NCI-H1105 (cell line): ENCODE data around the gene CAV1.

Experiments
- DNase-seq: peaks from one replicate; lab custom pipeline; 2025; lab: John Stamatoyannopoulos, UW

CAV1 gene

DNA sequence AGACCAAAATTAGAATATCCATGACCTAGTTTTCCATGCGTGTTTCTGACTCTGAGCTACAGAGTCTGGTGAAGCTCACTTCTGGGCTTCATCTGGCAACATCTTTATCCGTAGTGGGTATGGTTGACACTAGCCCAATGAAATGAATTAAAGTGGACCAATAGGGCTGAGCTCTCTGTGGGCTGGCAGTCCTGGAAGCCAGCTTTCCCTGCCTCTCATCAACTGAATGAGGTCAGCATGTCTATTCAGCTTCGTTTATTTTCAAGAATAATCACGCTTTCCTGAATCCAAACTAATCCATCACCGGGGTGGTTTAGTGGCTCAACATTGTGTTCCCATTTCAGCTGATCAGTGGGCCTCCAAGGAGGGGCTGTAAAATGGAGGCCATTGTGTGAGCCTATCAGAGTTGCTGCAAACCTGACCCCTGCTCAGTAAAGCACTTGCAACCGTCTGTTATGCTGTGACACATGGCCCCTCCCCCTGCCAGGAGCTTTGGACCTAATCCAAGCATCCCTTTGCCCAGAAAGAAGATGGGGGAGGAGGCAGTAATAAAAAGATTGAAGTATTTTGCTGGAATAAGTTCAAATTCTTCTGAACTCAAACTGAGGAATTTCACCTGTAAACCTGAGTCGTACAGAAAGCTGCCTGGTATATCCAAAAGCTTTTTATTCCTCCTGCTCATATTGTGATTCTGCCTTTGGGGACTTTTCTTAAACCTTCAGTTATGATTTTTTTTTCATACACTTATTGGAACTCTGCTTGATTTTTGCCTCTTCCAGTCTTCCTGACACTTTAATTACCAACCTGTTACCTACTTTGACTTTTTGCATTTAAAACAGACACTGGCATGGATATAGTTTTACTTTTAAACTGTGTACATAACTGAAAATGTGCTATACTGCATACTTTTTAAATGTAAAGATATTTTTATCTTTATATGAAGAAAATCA lies 35.5 kb downstream of the CAV1 start:
- peak; percentile 53 for DNase-seq

DNA sequence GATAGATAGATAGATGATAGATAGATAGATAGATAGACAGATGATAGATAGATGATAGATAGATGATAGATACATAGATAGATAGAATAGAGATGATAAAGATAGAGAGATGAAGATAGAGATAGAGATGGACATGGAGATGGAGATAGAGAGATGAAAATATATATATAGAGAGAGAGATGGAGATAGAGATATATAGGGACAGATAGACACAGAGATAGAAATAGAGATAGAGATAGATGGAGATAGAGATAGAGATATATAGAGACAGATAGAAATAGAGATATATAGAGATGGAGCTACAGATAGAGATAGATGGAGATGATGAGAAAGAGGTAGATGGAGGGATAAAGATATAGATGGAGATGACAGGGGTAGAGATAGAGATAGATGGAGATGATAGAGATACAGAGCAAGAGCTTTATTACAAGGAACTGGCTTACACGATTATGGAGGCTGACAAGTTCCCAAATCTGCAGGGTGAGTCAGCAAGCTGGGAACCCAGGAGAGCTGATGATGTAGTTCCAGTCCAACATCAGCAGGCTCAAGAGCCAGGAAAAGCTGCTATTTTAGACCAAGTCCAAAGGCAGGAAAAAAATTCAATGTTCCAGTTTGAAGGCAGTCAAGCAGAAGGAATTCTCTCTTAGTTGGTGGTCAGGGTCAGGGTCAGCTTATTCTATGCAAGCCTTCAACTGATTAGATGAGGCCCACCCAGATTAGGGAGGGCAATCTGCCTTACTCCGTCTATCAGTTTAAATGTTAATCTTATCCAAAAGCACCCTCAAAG lies 37.1 kb downstream of the CAV1 start:
- DNase-seq = no peak

DNA sequence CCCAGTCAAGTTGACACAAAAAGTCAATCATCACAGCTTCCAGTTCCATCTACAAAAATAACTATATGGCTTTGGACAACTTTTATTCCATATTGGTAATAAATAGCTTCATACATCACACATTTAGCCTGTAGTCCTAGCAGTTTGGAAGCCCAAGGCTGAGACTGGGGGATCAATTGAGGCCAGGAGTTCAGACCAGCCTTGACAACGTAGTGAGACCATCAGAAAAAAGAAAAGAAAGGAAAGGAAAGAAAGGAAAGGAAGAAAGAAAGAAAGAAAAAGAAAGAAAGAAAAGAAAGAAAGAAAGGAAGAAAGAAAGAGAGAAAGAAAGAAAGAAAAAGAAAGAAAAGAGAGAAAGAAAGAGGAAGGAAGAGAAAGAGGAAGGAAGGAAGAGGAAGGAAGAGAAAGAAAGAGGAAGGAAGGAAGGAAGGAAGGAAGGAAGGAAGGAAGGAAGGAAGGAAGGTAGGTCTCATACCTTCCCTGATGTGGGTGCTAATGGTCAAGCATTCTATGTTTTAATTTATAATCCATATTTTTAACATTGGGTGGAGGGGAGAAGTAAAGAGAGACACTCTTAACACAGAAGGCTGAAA lies 37.8 kb downstream of the CAV1 start:
- no peak for DNase-seq

DNA sequence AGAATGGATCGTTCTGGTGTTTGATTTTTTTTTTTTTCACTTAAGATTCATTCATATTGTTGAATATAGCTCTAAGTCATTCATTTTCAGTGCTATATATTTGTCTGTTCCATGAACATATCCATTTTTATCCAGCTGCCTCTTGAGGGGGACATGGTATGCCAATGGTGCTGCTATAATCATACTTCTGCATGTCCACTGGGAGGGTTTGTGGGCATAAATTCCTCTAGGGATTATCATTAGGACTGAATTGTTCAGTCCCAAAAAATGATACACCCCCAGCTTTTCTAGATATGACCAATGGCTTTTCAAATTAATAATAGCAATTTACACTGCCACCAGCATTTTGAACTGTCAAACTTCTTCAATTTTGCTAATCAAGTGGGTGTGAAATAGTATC lies 41.1 kb downstream of the CAV1 start:
- no peak for DNase-seq

DNA sequence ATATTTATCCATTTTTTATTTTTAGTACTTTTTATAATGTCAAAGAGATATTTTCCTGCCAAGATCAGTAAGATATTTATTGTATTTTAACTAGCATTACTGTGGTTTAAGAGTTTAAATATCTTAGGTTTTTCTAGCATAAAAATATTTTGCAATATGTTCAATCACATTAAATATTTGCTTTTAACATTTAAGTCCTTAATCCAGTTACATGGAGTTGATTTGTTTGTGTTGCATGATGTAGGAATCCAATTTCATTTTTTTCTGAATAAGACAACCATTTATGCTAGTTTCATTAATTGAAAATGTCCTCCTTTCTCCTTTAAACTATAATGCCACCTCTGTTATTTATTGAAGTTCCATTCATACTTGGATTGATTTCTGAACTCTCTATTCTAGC lies 41.8 kb downstream of the CAV1 start:
- DNase-seq = no peak

DNA sequence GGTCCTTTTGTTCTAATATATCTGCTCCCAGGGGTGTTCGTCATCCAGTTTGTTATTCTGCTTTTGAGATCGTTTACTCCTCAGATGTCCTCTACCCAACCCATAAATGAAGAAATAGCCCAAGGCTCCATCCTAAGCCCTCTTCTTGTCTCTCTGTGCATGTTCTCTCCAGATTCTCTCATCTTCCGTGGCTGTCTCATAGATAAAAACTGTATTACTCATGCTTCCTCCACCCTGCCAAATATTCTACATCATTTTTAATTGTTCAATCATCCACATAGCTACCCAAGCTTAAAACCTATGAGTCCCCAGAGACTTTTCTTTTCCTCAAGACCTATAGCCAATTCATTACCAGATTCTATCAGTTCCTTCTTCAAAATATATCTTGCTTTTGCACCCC lies 44.9 kb downstream of the CAV1 start:
- no peak for DNase-seq

DNA sequence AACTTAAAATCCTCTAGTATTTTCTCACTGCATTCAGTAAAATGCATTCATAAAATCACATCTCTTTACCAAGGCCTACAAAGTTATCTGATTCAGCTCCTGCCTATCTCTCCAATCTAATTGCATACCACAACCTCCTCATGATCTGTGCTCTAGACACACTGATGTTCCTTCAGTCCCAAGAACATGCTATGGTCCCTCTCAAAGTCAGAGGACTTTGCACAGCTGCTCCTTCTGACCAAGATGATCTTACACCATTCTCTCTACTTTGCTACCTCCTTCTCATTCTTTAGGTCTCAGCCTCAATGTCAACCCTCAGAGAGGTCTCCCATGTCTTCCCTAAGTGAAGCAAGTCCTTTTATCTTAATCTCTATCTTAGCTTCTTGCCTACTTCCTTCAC lies 45.5 kb downstream of the CAV1 start:
- no peak for DNase-seq

DNA sequence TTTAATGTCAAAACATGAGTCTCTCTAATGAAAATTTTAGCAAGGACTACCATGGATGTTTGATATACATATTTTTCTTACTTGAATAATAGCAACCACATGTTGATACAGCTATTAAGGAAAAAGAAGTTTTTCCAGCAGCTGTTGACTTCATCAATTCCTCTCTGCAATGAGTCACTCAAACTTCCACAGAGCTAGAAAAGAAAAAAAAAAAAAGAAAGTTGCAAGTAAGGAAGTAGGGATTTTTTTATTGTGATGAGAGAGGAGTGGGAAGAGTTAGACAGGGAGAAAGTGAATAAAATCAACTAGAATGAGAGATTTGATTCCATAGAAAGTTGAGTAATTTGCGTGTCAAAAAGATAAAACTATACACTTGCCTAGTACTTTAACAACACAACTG lies 46.2 kb downstream of the CAV1 start:
- DNase-seq = no peak

DNA sequence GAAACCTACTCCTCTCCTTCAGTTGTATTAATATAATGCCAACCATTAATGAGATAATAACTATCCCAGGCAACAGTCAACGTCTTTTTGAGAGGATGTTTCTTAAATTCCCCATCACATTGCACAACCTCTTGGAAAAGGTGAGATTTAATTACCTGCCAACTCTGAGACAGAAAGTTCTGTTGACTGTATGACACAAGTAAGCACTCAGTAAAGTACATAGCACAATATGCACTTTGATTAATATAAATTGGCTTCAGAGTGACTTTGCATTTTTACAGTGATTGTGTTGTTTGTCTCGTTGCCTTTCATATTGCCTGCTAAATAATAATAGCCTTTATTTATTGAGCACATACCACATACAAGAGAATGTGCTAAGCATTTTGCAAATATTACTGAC lies 46.7 kb downstream of the CAV1 start:
- no peak for DNase-seq

DNA sequence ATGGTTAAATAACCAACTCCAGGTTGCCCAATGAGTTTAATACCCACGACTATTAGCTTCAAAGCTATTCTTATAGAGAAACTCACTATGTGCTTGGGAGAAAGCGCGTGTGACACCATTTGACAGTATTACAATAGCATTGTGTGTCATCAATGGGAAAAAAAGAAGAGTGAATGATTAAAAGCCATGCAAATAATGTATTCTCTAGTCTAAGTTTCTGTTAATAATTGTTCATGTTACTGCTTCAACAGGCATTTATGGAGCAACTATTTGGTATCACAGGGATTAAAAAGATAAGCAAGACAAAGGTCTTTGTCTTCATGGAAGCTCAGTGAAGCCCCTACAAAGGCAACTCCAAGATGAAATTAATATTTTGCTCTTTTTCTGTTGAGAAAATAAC lies 47.2 kb downstream of the CAV1 start:
- DNase-seq = no peak

DNA sequence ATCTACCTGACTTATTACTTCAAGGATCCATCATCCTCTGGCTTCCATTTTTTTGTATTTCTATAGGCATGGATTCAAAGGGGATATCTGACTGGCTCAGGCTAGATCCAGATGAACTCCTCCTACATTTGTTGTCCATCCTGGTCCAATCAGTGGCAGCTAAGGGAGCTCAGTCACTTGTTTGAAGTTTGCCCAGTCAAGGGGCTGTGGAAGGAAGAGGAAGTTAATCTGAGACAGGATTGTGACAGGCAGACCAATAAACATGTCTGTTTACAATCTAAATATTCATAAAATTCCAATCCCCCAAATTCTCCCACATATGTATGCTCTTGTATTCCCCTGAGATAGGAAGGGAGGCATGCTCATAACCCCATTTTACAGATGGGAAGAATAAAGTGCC lies 48.7 kb downstream of the CAV1 start:
- DNase-seq = no peak

DNA sequence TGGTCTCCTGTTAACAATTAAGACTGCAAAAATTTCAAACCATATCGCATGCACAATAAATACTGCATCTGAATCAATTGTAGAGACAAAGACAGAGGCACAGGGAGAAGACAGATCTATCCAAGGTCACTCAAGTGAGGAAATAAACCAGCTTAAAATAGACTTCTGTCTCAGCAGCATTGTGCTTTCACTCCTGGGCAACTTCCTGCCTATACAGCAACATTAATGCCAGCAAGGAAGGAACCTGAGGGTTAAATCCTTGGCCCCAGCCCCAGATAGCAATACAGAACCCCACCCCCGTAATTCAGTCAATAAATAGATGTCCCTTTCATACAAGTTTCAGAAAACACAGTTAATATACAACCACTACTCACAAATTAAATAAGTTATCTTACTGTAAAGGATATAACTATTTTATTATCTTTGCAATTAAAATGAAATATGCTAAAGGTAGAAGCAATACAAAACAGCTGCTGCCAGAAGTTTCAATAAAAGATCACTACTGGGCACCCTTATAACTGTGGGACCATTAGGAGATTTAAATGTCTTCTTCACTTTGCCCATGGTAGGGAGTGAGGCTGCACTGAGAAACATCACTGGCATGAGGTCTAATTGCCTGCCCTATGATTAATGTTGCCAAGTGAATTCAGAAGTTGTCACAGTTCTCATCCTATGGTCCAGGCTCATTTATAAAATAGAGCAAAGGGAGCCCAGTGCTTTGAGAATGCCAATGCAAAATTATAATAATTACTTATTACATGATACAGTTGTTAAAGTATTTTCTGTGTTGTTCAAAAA lies 49.4 kb downstream of the CAV1 start:
- DNase-seq = no peak

DNA sequence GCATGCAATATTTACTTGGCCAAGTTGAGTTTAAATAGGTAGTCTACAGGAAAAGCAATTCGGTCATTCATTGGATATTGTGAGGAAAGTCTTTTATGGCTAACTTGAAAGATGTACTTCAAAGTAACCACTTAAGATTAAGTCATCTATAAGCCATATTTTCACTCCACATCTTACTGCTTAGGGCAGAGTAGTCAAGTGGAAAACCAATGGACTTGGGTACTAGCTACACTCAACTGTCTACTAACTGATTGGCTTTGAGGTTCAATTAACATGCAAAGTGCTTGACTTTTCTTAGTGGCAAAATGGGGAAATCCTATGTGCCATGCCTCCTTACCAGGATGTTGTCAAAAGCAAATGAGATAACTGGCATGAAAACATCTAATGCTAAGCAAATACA lies 51.0 kb downstream of the CAV1 start:
- DNase-seq = no peak

DNA sequence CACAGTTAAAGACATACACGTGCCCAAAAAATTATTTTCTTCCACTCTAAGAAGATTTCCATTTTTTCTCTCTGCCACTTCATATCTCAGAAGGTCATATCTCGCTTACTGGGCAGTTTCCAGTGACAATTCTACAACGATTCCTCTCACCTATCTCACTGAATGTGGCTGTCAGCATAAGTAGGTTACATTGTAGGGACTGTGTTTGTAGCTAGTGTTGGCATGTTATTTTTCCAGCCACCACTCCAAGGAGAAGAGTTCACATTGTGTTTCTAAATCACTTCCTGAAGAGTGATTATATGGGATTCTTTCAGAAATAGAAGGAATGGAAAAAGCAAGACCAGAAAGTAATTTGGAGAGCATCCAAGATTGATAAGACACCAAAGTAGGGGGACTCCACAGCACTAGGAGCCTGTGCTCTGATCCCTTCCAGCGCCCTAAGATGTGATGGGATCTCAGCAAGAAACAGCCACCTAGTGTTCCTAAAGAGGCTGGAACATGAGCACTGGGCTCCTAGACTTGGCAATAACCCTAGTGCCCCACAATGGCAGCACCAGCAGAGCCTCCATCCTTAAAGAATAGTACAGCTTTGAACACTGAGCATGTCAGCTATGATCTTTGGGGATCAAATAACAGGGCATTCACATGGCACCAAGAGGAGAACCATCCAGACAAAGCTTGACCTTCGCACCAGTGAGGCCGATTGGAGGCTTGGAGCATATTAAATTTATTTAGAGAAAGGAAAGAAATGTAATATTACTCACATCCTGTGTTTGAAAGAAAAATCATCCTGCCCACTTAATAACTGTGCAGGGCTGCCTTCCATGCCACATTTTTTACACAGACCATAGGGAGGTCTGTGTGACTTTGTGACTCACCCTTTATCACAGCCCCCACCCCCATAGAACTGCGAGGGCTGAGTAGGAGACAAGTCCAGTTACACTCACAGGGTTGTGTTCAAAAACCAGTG lies 51.8 kb downstream of the CAV1 start:
- DNase-seq = no peak

DNA sequence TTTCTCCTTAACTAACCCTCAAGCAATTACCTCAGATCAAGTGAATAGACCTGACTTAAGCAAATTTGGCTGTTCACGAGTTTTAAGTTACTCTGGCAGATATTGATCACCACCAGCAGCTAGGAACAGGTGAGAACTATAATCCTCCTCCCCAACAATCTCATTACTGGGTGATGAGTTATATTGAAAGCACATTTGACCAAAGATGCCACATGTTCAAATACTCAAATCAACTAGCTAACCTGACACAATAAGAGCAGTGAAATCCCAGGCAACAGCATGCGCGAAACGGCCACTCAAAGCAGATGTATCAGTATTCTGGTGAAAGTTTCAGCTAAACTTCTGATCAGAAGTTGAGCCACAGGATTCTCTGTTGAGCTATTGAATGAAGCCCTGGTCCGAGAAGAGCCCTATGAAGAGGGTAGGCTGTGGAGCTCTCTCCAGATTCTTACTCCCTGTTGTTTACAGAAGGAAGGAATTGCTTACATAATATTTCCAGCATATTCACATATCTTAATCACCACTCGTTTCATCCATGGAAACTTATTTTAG lies 52.6 kb downstream of the CAV1 start:
- no peak for DNase-seq

DNA sequence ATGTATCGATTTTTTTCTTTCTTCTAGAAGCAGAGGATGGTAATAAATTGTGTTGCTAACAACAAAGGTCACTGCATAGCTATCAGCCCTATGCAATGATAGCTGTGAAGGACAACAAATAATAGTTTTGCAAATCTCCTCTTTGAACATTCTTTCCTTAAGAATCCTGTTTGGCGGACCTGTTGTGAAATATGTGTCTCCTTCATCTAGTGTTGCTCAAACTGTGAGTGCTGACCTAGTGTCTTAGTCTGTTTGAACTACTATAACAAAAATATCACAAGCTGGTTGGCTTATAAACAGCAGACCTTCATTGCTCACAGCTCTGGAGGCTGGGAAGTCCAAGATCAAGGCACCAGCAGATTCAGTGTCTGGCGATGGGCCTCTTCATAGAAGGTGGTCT lies 53.7 kb downstream of the CAV1 start:
- no peak for DNase-seq

DNA sequence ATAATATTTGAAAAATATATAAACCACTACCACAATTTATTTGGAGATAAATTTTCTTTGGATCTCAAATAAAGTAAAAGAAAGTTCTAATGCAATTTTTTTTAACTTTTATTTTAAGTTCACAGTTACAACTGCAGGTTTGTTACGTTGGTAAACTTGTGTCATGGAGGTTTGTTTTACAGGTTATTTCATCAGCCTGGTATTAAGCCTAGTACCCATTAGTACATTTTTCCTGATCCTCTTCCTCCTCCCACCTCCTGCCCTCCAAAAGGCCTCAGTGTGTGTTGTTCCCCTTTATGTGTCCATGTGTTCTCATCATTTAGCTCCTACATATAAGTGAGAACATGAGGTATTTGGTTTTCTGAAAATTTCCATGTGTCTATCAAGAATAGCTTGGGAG lies 54.5 kb downstream of the CAV1 start:
- DNase-seq = no peak

DNA sequence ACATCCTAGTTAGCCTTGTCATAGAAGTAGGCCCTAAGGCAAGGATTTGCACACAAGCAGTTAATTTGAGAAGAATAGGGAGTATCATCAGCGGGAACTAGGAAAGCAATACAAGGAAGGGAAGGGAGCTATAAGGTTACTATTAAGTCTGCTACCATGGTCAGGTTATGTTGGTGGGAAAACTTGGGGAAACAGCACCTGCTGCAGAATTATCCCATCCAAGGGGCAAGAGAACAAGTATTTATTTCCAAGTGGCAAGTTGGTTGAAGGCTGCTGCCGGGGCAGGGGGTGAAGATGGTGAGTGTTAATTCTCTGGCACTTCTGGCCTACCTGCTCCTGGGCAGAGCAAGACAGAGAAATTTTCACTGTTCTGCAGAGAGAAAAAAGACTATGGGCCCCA lies 55.0 kb downstream of the CAV1 start:
- DNase-seq = no peak

DNA sequence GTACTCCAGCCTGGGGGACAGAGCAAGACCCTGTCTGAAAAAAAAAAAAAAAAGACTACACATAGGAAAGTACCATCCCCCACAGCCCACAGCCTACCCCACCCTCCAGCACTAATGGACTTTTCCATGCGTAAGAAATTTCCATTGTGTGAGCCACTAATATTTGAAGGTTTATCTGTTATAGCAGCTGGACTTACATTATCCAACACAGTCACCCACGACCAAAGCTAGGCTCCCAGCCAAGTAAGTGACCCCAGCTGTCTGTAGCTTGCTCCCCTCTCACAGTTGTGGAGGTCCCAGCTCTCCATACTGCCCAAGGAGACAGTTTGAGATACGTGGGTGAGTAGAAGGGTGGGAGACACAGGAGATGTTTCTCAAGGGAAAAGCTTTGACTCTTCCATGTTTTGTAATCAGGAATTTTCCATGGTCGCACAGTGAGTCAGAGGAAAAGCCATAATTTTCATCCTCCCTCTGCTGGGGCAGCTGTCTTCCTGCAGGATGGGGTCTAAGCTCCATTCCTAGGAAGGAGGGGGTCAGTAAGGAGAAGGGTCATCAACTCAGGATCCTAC lies 57.4 kb downstream of the CAV1 start:
- DNase-seq = no peak

DNA sequence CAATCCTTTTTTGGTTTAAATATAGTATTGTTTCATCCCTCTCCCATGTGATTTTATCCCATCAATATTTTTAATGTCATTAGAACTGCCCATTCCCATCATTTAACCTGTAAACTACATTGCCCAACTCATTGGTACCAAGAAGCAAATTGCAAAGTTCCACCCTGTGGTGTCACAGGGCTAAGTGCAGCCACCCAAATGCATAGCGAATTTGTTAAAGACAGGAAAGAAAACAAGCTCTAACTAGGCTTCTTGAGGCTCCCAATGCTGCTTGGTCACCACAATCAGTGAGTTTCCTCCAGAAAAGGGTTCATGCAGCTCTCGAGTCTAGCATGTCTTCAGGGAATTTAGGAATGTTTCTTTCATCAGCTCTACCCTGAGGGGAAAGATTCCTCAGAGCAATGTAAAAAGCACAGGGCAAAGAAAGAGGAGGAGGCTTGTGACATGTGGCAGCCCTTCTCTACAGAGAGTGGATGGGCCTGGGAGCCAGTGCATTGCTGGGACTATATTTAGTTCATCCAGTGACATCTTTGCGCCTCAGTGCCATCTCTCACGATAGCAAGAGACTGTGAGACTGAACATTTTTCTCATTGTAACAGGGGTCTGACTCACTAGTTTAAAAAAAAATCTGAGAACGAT lies 58.1 kb downstream of the CAV1 start:
- DNase-seq = no peak
